Measurements from ENCODE around the gene SH3RF3. TPM values are rescaled to one million over a fixed set of nuclear protein-coding genes. Genes with fewer than 3 reads are reported as not detected.

SH3RF3 gene
- total RNA-seq, 1 donor from 2014 or later: 7.4 TPM

- no peak for TF ChIP-seq CTCF (IDR thresholded peaks at IDR 0.05)
- intact Hi-C loops (cut with DNase I): loop anchor here (10.0 kb wide), 1 partner anchor 142 kb away; the partner anchor contains the start of gene SH3RF3
- DNase-seq: peak; percentile 51
- ATAC-seq: peak; percentile 54
- Histone ChIP-seq H3K4me3 (no peak overlapping the region), H3K27ac (peak overlapping the region; percentile 30), H3K27me3 (no peaks in the 10 kb centered on the region), H3K4me1 (peaks cover 48% of the 10 kb centered on the region), H3K9me3 (no peaks in the 10 kb centered on the region), H3K36me3 (no peaks in the 10 kb centered on the region)
Measured at GRCh38 chr2:109266998-109267854, 138.2 kb downstream of the SH3RF3 start.

GRCh38 chr2:109268916-109269315, 139.9 kb downstream of the SH3RF3 start:
- no peak for TF ChIP-seq CTCF (IDR thresholded peaks at IDR 0.05)
- H3K4me1 ChIP-seq: peaks cover 48% of the 10 kb centered on the region
- intact Hi-C loops (cut with DNase I): loop anchor here (10.0 kb wide), 1 partner anchor 144 kb away; the partner anchor contains the start of gene SH3RF3

DNA sequence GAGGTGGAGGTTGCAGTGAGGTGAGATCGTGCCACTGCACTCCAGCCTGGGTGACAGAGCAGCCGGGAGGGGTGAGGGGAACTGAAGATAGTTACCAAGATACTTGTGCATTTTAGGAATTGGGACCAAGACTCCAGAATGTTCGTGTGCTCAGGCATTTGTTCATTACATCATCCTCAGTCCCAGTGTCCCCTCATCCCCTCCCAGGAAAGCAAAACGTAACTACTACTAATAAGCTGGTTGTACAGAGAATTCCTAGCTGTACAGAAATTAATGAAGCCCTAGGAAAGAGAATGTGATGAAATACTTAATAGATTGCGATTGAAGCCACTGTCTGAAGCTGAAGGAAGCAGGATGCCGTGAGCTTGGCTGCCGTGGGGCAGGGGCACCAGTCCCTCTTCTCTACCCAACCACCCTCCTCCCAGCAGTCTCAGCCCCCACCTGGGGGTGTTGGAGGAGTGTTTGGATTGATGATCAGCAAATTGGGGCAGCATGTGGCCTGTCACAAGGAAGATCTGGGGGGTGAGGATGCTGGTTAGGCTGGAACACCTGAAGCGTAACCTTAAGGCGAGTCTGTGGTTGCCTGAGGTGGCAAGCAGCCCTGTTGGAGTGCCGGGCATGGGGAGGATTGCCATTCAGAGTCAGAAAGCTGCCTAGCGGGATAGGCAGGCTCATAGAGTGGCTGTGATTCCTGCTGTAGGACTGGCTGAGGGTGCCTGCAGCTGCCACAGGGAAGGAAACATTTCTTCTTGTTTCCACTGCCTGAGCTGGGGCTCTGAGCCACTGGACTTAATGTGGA, 140.9 kb downstream of the SH3RF3 start:
- Histone ChIP-seq H3K4me1 (peaks cover 47% of the 10 kb centered on the region), H3K9me3 (no peaks in the 10 kb centered on the region), H3K36me3 (no peaks in the 10 kb centered on the region), H3K4me3 (no peak overlapping the region), H3K27ac (no peak overlapping the region), H3K27me3 (no peaks in the 10 kb centered on the region)
- TF ChIP-seq CTCF (IDR thresholded peaks at IDR 0.05): no peak
- intact Hi-C loops (cut with DNase I): loop anchor here (10.0 kb wide), 1 partner anchor 145 kb away; the partner anchor contains the start of gene SH3RF3
- peak; percentile 72 for DNase-seq
- peak; percentile 68 for ATAC-seq

More at GRCh38 chr2:109268916-109269315, 139.9 kb downstream of the SH3RF3 start:
- no peaks in the 10 kb centered on the region for H3K9me3 ChIP-seq
- DNase-seq: peak; percentile 36
- ATAC-seq: no peak
- no peaks in the 10 kb centered on the region for H3K27me3 ChIP-seq
- H3K27ac ChIP-seq: no peak overlapping the region
- no peaks in the 10 kb centered on the region for H3K36me3 ChIP-seq
- H3K4me3 ChIP-seq: no peak overlapping the region

DNA sequence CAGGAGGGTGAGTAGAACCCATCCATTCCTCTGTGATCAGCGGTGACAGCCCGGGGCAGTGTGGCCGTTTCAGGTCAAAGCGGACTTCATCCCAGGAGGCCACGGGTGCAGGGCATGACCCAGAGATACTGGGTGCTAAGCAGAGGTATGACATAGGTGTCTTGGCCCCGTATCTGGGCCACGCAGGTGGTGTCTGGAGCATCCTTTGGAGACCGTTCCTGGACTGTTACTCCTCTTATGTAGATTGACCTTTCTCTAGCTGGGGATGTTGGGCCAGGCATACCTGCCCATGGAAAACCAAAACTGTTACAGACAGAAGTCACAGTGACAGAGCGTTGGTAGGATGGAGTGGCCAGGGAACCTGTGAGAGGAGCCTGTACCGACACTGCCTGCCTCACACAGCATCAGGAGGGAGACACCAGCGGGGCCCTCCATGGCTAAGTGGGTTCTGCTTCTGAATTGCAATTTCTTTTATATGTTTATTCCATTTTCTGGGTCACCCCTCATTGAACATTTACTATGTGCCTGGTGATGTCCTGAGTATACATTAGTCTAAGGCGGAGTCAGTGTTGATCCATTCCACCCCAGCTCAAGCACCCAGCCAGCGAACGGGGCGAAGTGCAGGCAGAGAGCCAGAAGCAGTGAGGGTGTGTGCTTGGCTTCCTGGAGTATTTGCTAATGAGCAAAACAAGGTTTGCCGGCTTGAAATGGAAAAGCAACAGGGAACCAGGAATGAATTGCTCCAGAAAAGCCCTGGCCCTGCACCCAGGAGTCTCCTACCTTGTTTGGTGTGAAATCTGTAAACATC, 141.7 kb downstream of the SH3RF3 start:
- DNase-seq (peak; percentile 83), ATAC-seq (peak; percentile 66)
- Histone ChIP-seq H3K27ac (no peak overlapping the region), H3K4me1 (peaks cover 42% of the 10 kb centered on the region), H3K4me3 (no peak overlapping the region), H3K9me3 (no peaks in the 10 kb centered on the region), H3K36me3 (no peaks in the 10 kb centered on the region), H3K27me3 (no peaks in the 10 kb centered on the region)
- intact Hi-C loops (cut with DNase I): no loop called here
- TF ChIP-seq CTCF (IDR thresholded peaks at IDR 0.05): no peak

- intact Hi-C loops (cut with DNase I): no loop called here
- DNase-seq: peak; percentile 37
Measured at GRCh38 chr2:109271920-109272319, 142.9 kb downstream of the SH3RF3 start.

More at GRCh38 chr2:109271920-109272319, 142.9 kb downstream of the SH3RF3 start:
- H3K4me1 ChIP-seq: peaks cover 33% of the 10 kb centered on the region
- H3K4me3 ChIP-seq: no peak overlapping the region
- H3K27ac ChIP-seq: no peak overlapping the region
- TF ChIP-seq CTCF (IDR thresholded peaks at IDR 0.05): no peak
- H3K9me3 ChIP-seq: no peaks in the 10 kb centered on the region
- ATAC-seq: no peak
- no peaks in the 10 kb centered on the region for H3K36me3 ChIP-seq
- H3K27me3 ChIP-seq: no peaks in the 10 kb centered on the region
